Posterior vena cava (tissue), 2 donors: ENCODE measurements around the gene MAK. TPM values are rescaled to one million over a fixed set of nuclear protein-coding genes. Genes with fewer than 3 reads are reported as not detected.
"Not testable (repeated sequence)": the region's sequence is repeated elsewhere in the genome, so short reads cannot be mapped to it uniquely, and the experiment has no call there.

Experiments
- DNase-seq: peaks from one replicate; pipeline ENCODE4 v3.0.0-alpha.2; 2020; ENCODE audit warnings: low spot score
- intact Hi-C, 2 donors: fragments of 100-400 bp; cut with DNase I; formaldehyde crosslinking; loops; one replicate each; pipeline versions ENCODE4 v1.14.1 to v1.14.2; 2022 to 2023
- total RNA-seq, 2 donors: library from RNA; stranded (reverse); fragmentation: NEBNext Ultra II Directional; extraction: Animal tissue kit (Norgen Biotek cat#: 25700); gene quantifications; one replicate each; pipeline ENCODE4 v1.2.1, GENCODE V29; 2021
- donor health status: DM: yes; HTN: yes; CAD: no.
- donor health status: DM: yes; HTN: yes; CAD: no.

The MAK gene
- total RNA-seq, 2 donors from 2014 or later = 0.14 to 0.28 TPM

DNA sequence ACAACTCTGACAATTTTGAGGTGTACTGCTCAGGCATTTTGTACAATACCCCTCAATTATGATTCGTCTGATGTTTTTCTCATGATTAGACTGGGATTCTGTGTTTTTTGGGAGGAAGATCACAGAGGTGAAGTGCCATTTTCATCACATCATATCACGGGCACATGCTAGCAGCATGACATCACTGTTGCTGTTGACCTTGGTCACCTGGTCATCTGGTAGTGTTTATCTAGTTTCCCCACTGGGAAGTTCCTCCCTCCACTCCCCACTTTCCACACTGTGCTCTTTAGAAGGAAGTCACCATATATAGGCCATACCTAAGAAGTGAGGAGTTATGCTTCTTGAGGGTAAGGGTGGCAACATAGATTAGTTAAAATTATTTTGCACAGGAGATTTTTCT is 22.7 kb upstream of the MAK start:
- DNase-seq = no peak
- intact Hi-C loops = no loop called here

- DNase-seq = no peak
- intact Hi-C loops = no loop called here
Measured at GRCh38 chr6:10857259-10857658, 18.9 kb upstream of the MAK start.

GRCh38 chr6:10854922-10855632 is 16.7 kb upstream of the MAK start:
- DNase-seq = no peak
- intact Hi-C loops = no loop called here

DNA sequence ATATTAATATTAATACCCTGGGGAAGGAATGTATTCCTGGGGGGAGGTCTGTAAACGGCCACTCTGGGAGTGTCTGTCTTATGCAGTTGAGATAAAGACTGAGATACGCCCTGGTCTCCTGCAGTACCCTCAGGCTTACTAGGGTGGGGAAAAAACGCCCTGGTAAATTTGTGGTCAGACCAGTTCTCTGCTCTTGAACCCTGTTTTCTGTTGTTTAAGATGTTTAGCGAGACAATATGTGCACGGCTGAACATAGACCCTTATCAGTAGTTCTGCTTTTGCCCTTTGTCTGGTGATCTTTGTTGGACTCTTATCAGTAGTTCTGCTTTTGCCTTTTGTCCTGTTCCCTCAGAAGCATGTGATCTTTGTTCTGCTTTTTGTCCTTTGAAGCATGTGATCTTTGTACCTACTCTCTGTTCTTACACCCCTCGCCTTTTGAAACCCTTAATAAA is 15.5 kb upstream of the MAK start:
- DNase-seq, intact Hi-C loops: not testable (repeated sequence)

GRCh38 chr6:10852361-10852960 is 14.1 kb upstream of the MAK start:
- intact Hi-C loops = no loop called here
- DNase-seq = no peak

DNA sequence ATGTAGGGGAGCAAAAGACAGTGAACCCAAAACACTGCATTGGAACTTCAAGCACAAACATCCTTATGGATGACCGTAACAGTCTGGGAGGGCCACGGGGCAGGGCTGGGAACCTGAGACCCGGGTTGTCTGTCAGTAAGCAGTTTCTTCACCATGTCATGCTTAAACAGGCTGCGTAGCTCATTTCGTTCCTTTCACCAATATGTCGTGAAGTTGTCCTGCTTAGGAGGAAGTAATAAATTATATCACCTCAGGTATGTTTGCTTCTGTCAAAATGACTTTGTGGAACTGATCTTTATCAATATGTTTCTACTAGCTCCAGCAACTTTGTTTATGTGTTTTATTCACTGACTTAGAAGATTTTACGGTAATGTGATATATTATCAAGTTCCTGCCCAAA is 12.4 kb upstream of the MAK start:
- no peak for DNase-seq
- intact Hi-C loops = no loop called here

GRCh38 chr6:10849901-10850300 is 11.6 kb upstream of the MAK start:
- DNase-seq = no peak
- intact Hi-C loops = no loop called here

DNA sequence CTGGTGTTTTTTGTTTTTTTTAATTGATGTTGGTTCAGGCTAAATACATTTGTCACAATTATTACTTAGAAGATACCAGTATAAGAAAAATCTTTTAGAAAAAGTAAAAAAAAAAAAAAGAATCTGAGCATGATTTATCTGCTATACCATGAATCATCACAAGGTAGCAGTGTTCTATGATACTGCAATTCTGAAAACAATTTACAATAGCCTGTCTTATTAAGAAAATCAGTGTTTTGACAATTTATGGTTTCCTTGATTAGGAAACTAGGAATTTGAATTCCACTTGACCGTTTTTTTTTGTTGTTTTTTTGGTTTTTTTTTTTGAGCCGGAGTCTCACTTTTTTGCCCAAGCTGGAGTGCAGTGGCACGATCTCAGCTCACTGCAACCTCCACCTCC is 9.3 kb upstream of the MAK start:
- DNase-seq = no peak
- intact Hi-C loops = no loop called here

DNA sequence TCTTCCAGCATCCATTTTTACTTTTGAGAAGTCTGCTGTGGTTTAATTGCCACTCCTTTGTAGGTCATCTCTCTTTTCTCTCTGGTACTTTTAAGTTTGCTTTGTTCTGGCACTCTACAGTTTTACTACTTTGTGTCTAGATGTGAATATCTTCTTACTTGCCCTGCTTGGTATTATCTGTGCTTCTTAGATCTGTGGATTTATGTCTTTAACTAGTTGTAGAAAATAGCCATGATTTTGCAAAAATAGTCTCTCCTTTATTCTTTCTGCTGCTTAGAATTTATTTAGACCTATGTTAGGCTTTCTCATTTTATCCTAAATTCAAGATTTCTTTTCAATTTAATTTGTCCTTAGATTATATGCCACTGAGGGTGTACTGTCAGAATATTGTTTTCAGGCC is 5.2 kb upstream of the MAK start:
- intact Hi-C loops = no loop called here
- DNase-seq = no peak

DNA sequence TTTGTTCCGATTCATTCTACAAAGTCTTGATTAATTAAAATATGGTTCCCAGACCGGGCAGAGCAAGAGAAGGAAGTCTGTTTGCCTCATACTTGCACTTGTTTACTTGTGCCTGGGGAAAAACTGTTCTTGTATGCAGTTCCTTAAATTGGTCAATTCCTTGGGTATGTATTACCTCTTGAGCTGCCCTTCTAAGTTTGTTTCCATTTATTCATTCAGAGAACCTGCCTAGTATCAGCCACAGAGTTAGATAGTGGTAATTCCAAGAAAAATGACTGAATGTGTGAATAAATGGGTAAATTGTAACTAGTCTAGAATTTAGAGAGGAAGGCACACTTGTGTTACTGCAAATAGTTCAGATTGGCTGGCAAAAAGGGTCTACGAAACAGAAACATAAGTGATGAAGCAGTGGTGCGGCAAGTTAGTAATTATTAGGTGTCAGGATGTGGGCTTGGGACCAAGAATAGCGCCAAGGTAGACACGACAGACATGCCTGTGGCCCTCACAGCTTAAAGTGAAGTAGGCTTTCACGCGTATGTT is 525 bp upstream of the MAK start:
- no peak for DNase-seq
- intact Hi-C loops = no loop called here

DNA sequence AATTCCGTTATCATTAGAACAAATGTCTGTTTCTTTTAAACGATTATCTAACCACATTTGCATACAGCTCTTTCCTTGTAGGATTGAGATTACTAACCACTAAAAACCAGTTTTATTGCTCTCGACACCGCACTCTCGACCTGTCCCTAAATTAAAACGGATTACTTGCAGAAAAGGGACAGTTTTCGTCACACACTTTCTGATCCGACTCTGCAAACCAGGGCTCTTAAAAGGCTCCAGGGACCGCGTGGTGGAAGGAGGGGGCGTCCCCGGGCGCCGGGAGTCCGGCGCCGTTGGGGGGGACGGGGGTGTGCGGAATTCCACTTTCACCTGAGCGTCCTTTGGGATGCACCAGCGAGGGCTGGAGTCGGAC is 731 bp downstream of the MAK start:
- no peak for DNase-seq
- intact Hi-C loops = no loop called here

DNA sequence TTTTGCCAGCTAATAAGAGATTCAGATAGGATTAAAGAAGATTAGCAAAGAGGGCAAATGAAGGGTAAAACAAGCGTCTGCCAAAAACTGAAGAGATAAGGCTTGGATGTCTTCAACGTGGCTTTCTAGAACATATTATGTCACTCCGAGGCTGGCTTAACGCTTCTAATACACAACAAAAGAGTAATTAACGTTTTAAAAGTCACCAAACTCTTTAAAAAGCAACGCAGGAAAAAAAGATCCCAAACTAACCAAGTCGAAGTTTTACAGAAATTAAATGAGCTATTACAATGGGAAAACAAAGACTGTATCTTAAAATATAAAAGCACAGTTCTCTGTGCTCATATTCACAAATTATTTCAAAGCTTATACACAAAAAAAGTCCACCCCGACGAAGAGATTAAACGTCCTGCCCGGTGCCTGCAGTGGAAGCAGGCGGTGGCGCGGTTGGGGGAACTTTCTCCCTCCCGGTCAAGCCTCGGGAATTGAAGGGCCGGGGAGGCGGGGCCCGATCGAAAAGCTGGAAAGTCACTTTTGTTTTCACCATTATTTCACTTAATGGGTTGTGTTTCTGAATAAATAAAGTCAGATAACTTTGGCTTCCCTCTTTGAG is 1.2 kb downstream of the MAK start:
- DNase-seq = no peak
- intact Hi-C loops = no loop called here

DNA sequence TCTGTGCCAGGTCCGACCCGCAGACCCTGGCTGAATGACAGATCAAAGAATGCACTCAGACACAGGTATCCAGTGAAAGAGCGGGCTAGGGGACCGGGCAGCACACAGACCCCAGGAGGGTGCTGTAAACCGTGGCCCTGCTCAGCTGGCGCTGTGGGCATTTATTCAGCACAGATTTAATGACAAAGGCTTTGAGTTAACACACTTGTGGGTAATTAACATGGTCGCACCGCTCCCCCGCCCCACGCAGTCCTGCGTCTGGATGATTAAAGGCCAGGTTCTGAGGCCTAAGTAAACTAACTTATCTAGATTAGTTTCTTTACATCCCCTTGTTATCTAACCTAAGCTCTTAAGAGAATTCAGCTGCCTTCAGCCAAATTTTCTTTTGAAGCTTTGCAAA is 3.5 kb downstream of the MAK start:
- no peak for DNase-seq
- intact Hi-C loops = no loop called here

- DNase-seq = no peak
- intact Hi-C loops = no loop called here
Measured at GRCh38 chr6:10831609-10832008, 6.7 kb downstream of the MAK start.

- DNase-seq = no peak
- intact Hi-C loops = no loop called here
Measured at GRCh38 chr6:10824819-10825218, 13.5 kb downstream of the MAK start.

DNA sequence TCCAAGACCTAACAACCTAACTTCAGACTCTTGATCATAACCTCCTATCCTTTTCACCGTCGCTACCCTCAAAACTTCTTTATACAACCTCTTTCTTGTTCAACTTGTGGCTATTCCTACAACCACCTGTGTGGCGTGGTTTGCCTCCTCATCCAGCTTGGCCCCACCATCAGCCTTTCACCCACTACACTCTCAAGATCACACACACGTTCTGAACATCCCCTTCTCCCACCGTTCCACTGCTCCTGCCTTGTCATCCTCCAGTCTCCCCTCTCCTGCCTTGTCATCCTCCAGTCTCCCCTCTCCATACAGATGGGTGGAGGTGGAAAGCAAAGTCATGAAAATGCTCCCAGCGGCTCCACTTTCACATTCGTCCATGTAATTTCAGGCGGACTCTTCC is 14.0 kb downstream of the MAK start:
- no peak for DNase-seq
- intact Hi-C loops = no loop called here

- intact Hi-C loops, DNase-seq: not testable (repeated sequence)
Measured at GRCh38 chr6:10814176-10814575, 24.2 kb downstream of the MAK start.

DNA sequence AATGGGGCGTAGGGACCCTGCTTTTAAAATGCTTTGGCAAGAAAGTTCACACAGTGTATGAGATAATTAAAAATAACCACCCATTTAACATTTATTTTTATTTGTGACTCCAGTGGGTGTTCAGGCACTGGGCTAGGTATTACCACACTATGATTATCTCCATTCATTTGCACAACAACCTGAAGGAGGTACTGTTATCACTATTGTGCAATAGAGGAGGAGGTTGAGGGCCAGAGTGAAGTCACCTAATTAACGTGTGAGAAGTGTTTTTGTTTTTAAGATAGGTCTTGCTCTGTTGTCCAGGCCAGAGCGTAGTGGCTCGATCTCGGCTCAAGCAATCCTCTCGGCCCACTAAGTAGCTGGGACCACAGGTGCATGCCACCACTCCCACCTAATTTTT is 29.2 kb downstream of the MAK start:
- intact Hi-C loops = loop anchor here in 1 of 2 donors (10.0 kb wide), 1 partner anchor 324 kb away; no protein-coding TSS in a partner anchor
- no peak for DNase-seq

- intact Hi-C loops = loop anchor here in 1 of 2 donors (10.0 kb wide), 1 partner anchor 324 kb away; no protein-coding TSS in a partner anchor
- DNase-seq = no peak
Measured at GRCh38 chr6:10808376-10808775, 30.0 kb downstream of the MAK start.

DNA sequence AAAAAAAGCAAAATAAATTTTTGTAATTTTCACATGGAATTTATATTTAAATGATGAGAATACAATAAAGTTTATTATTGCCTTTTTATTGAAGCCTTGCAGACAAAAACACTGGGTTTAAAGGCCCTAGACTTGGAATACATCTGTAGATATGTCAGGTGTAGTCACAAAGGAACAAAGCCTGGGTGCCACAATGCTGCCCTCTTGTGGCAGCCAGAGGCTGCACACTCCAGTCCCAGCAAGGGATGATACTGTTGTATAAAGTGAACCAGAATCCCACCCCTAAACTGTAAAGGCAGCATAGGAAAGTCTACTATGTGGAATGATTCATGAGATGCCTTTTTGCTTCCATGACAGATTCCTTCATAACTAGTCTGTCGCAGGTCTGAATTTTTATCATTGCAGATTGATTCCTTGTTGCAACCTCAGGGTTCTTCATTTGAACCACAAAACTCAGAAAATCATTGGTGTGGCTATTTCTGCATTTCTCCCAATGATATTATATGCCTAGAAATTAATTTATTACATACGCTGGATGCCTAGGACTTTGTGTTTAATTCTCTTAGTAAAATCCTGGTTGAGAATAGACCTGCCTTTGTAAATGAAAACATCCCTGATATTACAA is 37.0 kb downstream of the MAK start:
- intact Hi-C loops = loop anchor here in 1 of 2 donors (10.0 kb wide), 1 partner anchor 317 kb away; no protein-coding TSS in a partner anchor
- DNase-seq = no peak
